ENCODE results near the gene CDH6.

CDH6 gene

DNA sequence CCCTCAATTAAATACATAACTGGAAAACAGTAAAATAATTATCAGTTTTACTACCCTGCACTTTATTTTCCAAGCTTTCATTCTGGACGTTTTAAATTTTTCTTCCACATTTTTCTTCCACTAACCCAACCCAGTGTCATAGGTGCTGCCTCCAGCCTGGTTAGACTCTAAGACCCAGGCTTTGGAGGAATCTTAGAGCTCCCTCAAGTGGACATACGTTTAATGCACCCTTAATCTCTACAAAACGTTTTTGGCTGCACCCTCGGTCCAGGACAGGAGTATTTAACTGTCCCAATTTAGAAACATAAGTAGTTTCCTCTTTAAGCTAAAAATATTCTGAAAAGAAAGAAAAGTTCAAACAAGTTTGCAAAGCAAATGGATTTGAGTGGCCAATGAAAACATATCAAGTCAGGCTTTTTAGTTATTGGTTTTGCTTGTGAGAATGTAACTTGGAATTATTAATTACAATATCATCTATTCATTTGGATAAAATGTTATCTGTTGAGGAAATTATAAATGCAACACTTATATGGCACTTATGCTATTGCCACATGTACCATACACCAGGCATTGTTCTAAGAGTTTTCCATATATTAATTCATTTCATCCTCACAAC lies 38.9 kb downstream of the CDH6 start:
- TF ChIP-seq, protein P1, sequence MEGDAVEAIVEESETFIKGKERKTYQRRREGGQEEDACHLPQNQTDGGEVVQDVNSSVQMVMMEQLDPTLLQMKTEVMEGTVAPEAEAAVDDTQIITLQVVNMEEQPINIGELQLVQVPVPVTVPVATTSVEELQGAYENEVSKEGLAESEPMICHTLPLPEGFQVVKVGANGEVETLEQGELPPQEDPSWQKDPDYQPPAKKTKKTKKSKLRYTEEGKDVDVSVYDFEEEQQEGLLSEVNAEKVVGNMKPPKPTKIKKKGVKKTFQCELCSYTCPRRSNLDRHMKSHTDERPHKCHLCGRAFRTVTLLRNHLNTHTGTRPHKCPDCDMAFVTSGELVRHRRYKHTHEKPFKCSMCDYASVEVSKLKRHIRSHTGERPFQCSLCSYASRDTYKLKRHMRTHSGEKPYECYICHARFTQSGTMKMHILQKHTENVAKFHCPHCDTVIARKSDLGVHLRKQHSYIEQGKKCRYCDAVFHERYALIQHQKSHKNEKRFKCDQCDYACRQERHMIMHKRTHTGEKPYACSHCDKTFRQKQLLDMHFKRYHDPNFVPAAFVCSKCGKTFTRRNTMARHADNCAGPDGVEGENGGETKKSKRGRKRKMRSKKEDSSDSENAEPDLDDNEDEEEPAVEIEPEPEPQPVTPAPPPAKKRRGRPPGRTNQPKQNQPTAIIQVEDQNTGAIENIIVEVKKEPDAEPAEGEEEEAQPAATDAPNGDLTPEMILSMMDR (IDR thresholded peaks at IDR 0.05; ENCODE audit: control insufficient read depth, insufficient read depth, low read depth, low read length, missing control alignments), result peak; percentile 81
- no peak overlapping the region for H3K4me3 ChIP-seq (ENCODE audit: control insufficient read depth, low read depth, low read length)
- peak; percentile 23 for DNase-seq (ENCODE audit: low read depth)

DNA sequence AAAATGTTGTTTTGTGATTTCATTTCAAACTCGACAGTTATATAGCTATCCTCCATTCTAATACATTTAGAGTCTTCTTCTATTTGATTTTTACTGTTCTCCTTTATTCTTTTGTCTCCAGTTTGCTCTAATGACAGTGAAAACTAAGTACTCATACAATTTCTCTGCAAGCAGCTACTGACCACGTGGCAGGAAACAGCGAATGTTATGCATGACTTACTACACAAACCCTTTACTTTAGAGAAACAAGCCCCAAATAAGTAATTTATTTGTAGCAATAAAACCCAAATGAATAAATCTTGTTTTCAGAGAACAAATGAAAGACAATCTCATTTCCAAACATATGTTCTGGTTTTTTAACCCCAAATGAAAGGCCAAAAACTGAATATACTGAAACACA lies 41.9 kb downstream of the CDH6 start:
- no peak for DNase-seq (ENCODE audit: low read depth)
- no peak overlapping the region for H3K4me3 ChIP-seq (ENCODE audit: control insufficient read depth, low read depth, low read length)
- TF ChIP-seq, protein P1 (IDR thresholded peaks at IDR 0.05; ENCODE audit: control insufficient read depth, insufficient read depth, low read depth, low read length, missing control alignments), result no peak

DNA sequence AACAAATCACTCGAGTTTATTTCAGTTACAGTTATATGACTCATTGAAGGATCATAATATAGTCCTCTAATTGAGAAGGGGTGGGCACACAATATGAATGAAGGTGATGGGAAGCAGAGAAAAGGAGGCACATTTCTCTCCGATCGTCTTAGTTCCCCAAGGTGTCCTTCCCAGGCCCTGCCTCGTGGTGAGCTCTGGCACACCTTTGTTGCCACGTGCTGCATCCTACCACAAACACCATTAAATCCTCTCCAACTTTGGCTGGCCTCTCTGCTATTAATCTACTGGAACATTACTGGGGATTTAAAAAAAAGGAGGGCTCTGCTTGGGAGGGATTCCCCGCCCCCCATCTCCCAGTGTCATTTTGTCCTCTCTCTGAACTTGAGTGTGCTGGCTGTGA lies 42.9 kb downstream of the CDH6 start:
- no peak for DNase-seq (ENCODE audit: low read depth)
- TF ChIP-seq, protein P1 (IDR thresholded peaks at IDR 0.05; ENCODE audit: control insufficient read depth, insufficient read depth, low read depth, low read length, missing control alignments), result no peak
- H3K4me3 ChIP-seq (ENCODE audit: control insufficient read depth, low read depth, low read length), result no peak overlapping the region

- TF ChIP-seq, protein P1 (IDR thresholded peaks at IDR 0.05; ENCODE audit: control insufficient read depth, insufficient read depth, low read depth, low read length, missing control alignments), result peak; percentile 15
- no peak overlapping the region for H3K4me3 ChIP-seq (ENCODE audit: control insufficient read depth, low read depth, low read length)
- no peak for DNase-seq (ENCODE audit: low read depth)
These were observed 43.7 kb downstream of the CDH6 start for GRCh38 chr5:31237174-31237573.

DNA sequence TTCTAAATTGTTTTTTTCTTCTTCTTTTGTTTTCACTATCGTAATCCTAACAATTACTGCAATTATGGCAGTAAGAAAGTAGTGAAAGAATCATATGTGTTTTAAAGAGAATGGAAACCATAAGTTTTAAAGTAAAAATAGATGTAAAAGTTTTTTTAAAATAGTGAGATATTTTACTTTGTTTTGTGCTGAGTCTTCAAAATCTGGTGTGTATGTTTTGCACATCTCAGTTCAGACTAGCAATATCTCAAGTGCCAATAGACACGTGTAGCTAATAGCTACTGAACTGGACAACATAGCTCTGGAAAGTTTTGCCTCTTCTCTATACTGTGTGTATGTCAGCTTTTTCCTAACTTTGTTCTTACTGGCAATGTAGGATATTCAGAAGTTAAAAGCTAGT lies 45.0 kb downstream of the CDH6 start:
- DNase-seq (ENCODE audit: low read depth), result no peak
- no peak overlapping the region for H3K4me3 ChIP-seq (ENCODE audit: control insufficient read depth, low read depth, low read length)
- TF ChIP-seq, protein P1 (IDR thresholded peaks at IDR 0.05; ENCODE audit: control insufficient read depth, insufficient read depth, low read depth, low read length, missing control alignments), result no peak

- DNase-seq (ENCODE audit: low read depth), result no peak
- H3K4me3 ChIP-seq (ENCODE audit: control insufficient read depth, low read depth, low read length), result no peak overlapping the region
- TF ChIP-seq, protein P1 (IDR thresholded peaks at IDR 0.05; ENCODE audit: control insufficient read depth, insufficient read depth, low read depth, low read length, missing control alignments), result no peak
These were observed 51.4 kb downstream of the CDH6 start for GRCh38 chr5:31244921-31245320.

All from AG09309 (cell line).